Nephron (organoid): ENCODE results near the gene CEP57L1.

ENCODE experiments used
- H3K27ac Mint-ChIP-seq, 3 experiments: 2 replicates each; pipeline ENCODE4 v1.8.0; 2020; ENCODE audit warnings: mixed read lengths in 3 of 3, mild to moderate bottlenecking in 2 of 3, moderate library complexity in 1 of 3
- H3K27me3 Mint-ChIP-seq: 2 replicates; pipeline ENCODE4 v1.8.0; 2021; ENCODE audit warnings: low read depth, mild to moderate bottlenecking, moderate library complexity, mixed read lengths
- H3K36me3 Mint-ChIP-seq: 2 replicates; pipeline ENCODE4 v1.8.0; 2020; ENCODE audit warnings: low read depth, mixed read lengths
- H3K4me1 Mint-ChIP-seq: 2 replicates; pipeline ENCODE4 v1.8.0; 2020; ENCODE audit warnings: mixed read lengths
- H3K4me3 Mint-ChIP-seq, 3 experiments: 2 replicates each; pipeline ENCODE4 v1.8.0; 2020; ENCODE audit warnings: mild to moderate bottlenecking in 3 of 3, mixed read lengths in 3 of 3, moderate library complexity in 2 of 3
- H3K9me3 Mint-ChIP-seq: 2 replicates; pipeline ENCODE4 v1.8.0; 2020; ENCODE audit warnings: mixed read lengths
- CTCF ChIP-seq, 3 experiments: fragments of 200-600 bp; sonication (generic); IDR thresholded peaks; one replicate each; pipeline ENCODE4 v1.5.0; 2021; ENCODE audit warnings: antibody characterized with exemption in 3 of 3; ENCODE audit not compliant: unreplicated experiment in 3 of 3

CEP57L1 gene

DNA sequence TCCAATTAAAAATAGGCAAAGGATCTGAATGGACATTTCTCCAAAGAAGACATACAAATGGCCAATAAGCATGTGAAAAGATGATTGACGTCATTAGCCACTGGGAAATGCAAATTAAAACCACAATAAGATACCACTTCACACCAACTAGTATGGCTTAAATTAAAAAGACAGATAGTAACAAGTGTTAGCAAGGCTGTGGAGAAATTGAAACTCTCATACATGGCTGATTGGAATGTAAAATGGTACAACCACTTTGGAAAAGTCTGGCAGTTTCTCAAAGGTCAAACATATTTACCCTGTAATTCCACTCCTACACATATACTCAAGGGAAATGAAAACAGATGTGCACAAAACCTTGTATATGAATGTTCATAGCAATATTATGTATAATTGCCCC lies 83.6 kb downstream of the CEP57L1 start:
- Mint-ChIP-seq H3K9me3 (peaks cover 12% of the 10 kb centered on the region), H3K4me3 (no peak overlapping the region), H3K4me1 (peaks cover 17% of the 10 kb centered on the region), H3K27ac (no peak overlapping the region), H3K27me3 (peaks cover 10% of the 10 kb centered on the region), H3K36me3 (no peaks in the 10 kb centered on the region)
- no peak for TF ChIP-seq CTCF (IDR thresholded peaks at IDR 0.05; ENCODE audit: unreplicated experiment in 3 of 3)

GRCh38 chr6:109179507-109179906 lies 84.2 kb downstream of the CEP57L1 start:
- Mint-ChIP-seq H3K9me3 (peaks cover 12% of the 10 kb centered on the region), H3K4me3 (no peak overlapping the region), H3K4me1 (peaks cover 17% of the 10 kb centered on the region), H3K27me3 (peaks cover 16% of the 10 kb centered on the region), H3K27ac (no peak overlapping the region), H3K36me3 (no peaks in the 10 kb centered on the region)
- TF ChIP-seq CTCF (IDR thresholded peaks at IDR 0.05; ENCODE audit: unreplicated experiment in 3 of 3): no peak

DNA sequence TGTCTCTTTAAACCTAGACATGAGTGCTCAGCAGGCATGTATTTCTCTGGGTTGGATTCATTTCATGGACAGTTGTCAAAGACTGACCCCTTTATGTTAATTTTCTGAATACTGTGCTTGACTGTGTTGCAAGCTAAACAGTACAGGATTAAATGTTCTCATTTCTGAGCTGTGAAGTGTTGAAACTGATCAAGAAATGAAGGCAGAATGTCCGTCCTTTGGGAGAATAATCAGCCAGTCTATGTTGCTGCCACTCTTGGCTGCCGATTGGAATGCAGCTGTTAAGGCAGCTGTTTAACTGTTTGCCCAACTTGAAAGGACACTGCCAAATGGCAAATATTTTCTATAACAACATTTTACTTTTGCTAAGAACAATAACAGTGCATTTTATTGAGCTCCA lies 87.3 kb downstream of the CEP57L1 start:
- Mint-ChIP-seq H3K27ac (peak overlapping the region; percentile 58 to 80 (median 73)), H3K4me1 (peaks cover 17% of the 10 kb centered on the region), H3K9me3 (peaks cover 3% of the 10 kb centered on the region), H3K4me3 (peak overlapping the region in 1 of 3 experiments; percentile 18), H3K36me3 (no peaks in the 10 kb centered on the region), H3K27me3 (peaks cover 13% of the 10 kb centered on the region)
- TF ChIP-seq CTCF (IDR thresholded peaks at IDR 0.05; ENCODE audit: unreplicated experiment in 3 of 3): no peak

DNA sequence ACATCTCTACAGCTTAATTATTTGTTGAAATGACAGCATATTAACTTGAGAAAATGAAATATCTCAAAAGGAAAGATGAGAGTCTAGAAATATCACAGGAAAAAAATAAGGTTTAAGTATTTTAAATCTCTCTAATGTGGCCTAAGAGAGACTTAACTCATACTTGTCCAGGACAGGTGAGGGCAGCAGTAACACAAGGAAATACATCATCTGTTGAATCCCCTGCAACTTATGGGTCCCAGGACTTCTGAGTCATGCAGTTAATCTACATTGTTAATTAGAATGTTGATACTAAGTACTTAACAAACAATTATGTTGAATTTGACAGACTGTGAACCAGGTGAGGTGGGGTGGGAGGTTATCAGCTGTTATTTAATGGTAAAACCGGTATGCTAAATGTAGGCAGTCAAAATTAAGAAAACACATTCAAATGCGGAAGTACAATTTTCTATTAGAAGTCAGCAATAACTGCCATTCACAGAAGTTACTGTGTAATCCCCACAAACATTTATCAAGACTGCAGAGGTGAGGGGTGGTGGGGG lies 87.9 kb downstream of the CEP57L1 start:
- H3K4me1 Mint-ChIP-seq: peaks cover 17% of the 10 kb centered on the region
- no peaks in the 10 kb centered on the region for H3K36me3 Mint-ChIP-seq
- TF ChIP-seq CTCF (IDR thresholded peaks at IDR 0.05; ENCODE audit: unreplicated experiment in 3 of 3): no peak
- no peak overlapping the region for H3K4me3 Mint-ChIP-seq
- peaks cover 17% of the 10 kb centered on the region for H3K27me3 Mint-ChIP-seq
- H3K27ac Mint-ChIP-seq: peak overlapping the region; percentile 50 to 68 (median 58)
- peaks cover 3% of the 10 kb centered on the region for H3K9me3 Mint-ChIP-seq

- Mint-ChIP-seq H3K4me1 (peaks cover 17% of the 10 kb centered on the region), H3K36me3 (no peaks in the 10 kb centered on the region), H3K27ac (no peak overlapping the region), H3K9me3 (no peaks in the 10 kb centered on the region), H3K4me3 (no peak overlapping the region), H3K27me3 (peaks cover 17% of the 10 kb centered on the region)
- no peak for TF ChIP-seq CTCF (IDR thresholded peaks at IDR 0.05; ENCODE audit: unreplicated experiment in 3 of 3)
Observed at GRCh38 chr6:109184638-109185037, 89.3 kb downstream of the CEP57L1 start.

DNA sequence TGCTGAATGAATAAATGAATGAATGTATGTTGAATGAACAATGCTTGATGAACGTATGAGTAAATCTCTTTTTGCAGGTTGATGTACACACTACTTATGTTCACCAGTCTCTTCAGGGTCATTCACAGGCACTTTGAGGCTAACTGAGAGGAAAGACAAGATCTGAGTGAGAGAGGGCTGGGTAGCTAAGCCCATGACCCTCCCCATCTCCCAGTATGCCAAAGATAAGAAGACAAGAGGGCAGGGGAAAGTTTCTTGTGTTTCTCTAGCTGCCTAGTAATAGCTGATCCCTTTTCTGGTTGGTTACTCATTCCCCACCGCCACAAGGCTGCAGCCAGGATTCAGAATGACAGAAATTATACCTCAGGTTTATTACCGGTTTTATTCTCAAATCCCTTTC lies 90.7 kb downstream of the CEP57L1 start:
- H3K9me3 Mint-ChIP-seq: peaks cover 6% of the 10 kb centered on the region
- H3K4me3 Mint-ChIP-seq: no peak overlapping the region
- H3K4me1 Mint-ChIP-seq: peaks cover 17% of the 10 kb centered on the region
- H3K36me3 Mint-ChIP-seq: peaks cover 5% of the 10 kb centered on the region
- no peak overlapping the region for H3K27ac Mint-ChIP-seq
- peaks cover 17% of the 10 kb centered on the region for H3K27me3 Mint-ChIP-seq
- TF ChIP-seq CTCF (IDR thresholded peaks at IDR 0.05; ENCODE audit: unreplicated experiment in 3 of 3): no peak
